Ovary (tissue), 9 donors: ENCODE results near the gene CERS4. TPM values are rescaled to one million over a fixed set of nuclear protein-coding genes. Genes with fewer than 3 reads are reported as not detected.

ENCODE experiments used
- DNase-seq, 5 donors: peaks; one replicate each; pipeline ENCODE4 v3.0.0-alpha.2; 2019 to 2020
- H3K27ac ChIP-seq, 2 donors: fragments of 200-600 bp; one replicate each; pipeline versions ENCODE4 v1.5.1 to v1.8.0; 2019 to 2022
- H3K27me3 ChIP-seq: fragments of 200-600 bp; one replicate; pipeline ENCODE4 v1.8.0; 2022
- H3K36me3 ChIP-seq: fragments of 200-600 bp; sonication (generic); one replicate; pipeline ENCODE4 v1.5.1; 2019
- H3K4me1 ChIP-seq: one replicate; pipeline ENCODE4 v1.8.1; 2013; ENCODE audit warnings: mild to moderate bottlenecking, moderate library complexity; ENCODE audit not compliant: insufficient read depth
- H3K4me3 ChIP-seq: fragments of 200-600 bp; sonication (generic); one replicate; pipeline ENCODE4 v1.5.1; 2017
- H3K9me3 ChIP-seq, 2 donors: fragments of 200-600 bp in 1 of 2; sonication (generic) in 1 of 2; one replicate each; pipeline versions ENCODE4 v1.5.1 to v1.8.1; 2013 to 2019; ENCODE audit warnings: mild to moderate bottlenecking in 1 of 2, moderate library complexity in 1 of 2
- CTCF ChIP-seq, 3 donors: fragments of 450-650 bp in 2 of 3; fragments of 200-600 bp in 1 of 3; IDR thresholded peaks; one replicate each; pipeline versions ENCODE4 v1.5.1 to v1.8.0; 2016 to 2022; ENCODE audit warnings: antibody characterized with exemption in 3 of 3, mild to moderate bottlenecking in 1 of 3
- EP300 ChIP-seq: sonication (generic); formaldehyde crosslinking; IDR thresholded peaks from one replicate; pipeline ENCODE4 v1.6.1; 2017; ENCODE audit warnings: antibody characterized with exemption
- POLR2A ChIP-seq: fragments of 450-650 bp; IDR thresholded peaks from one replicate; pipeline ENCODE4 v1.6.1; 2017; ENCODE audit warnings: antibody characterized with exemption, mild to moderate bottlenecking, moderate library complexity
- WGBS, 3 donors: extraction: QIAGEN DNeasy Blood & Tissue Kit in 1 of 3; methylation state at CpG; one replicate each; pipeline versions ENCODE4 v1.1.5 to v1.1.7; 2013 to 2017; 5-methylcytosine and 5-hydroxymethylcytosine counted together
- intact Hi-C, 4 donors: fragments of 100-400 bp; cut with DNase I; formaldehyde crosslinking; loops; one replicate each; pipeline versions ENCODE4 v1.11.0 to v1.15.1; 2022 to 2023
- polyA plus RNA-seq, 2 donors: library from polyadenylated mRNA; stranded (reverse); fragments of 200-250 nt in 1 of 2; fragments of 350-450 nt in 1 of 2; fragmentation: Illumina TruSeq in 1 of 2; extraction: RNeasy Lipid Tissue Mini Kit (QIAGEN cat#74804) in 1 of 2; gene quantifications; one replicate each; pipeline ENCODE4 v1.2.3, GENCODE V29; 2013 to 2014
- total RNA-seq, 7 donors: library from RNA; depleted of rRNA in 2 of 7; stranded (reverse); fragments of >200 nt in 2 of 7; fragmentation: NEBNext Ultra II Directional in 3 of 7; extraction: Animal tissue kit (Norgen Biotek cat#: 25700) in 3 of 7; gene quantifications; one replicate each; pipeline versions ENCODE4 v1.1.0 to v1.2.4, GENCODE V29; 2016 to 2023
- donor health status: DM: no; HTN: no; CAD: no; lungs with moderate emphysema.
- donor health status: DM: no; HTN: no; CAD: no.
- donor health status: Bipolar disorder and iron deficiency.
- donor health status: DM: yes; HTN: yes; CAD: no.
- donor health status: DM: no; HTN: no; CAD: no.
- donor health status: DM: yes; HTN: yes; CAD: no.

The CERS4 gene
- total and polyA plus RNA-seq, 9 donors: 20.1 to 61.6 (median 42.5) TPM

GRCh38 chr19:8302357-8302691, 93.2 kb downstream of the CERS4 start:
- Histone ChIP-seq H3K9me3 (no peaks in the 10 kb centered on the region), H3K36me3 (no peaks in the 10 kb centered on the region), H3K4me3 (no peak overlapping the region), H3K27me3 (no peaks in the 10 kb centered on the region), H3K4me1 (peaks cover 1% of the 10 kb centered on the region), H3K27ac (no peak overlapping the region)
- TF ChIP-seq CTCF (IDR thresholded peaks at IDR 0.05) (no peak), EP300 (no peak), POLR2A (no peak)
- WGBS, 3 donors: 60 to 67% (median 64%) methylated on average over 10 to 11 of the region's 11 CpGs
- DNase-seq: peak in 4 of 5 donors; percentile 5 to 36 (median 18)
- intact Hi-C loops: no loop called here

GRCh38 chr19:8302734-8303133, 93.6 kb downstream of the CERS4 start:
- peak in 3 of 5 donors; percentile 5 to 20 (median 13) for DNase-seq
- intact Hi-C loops: no loop called here

GRCh38 chr19:8304841-8305621, 95.9 kb downstream of the CERS4 start:
- Histone ChIP-seq H3K27me3 (no peaks in the 10 kb centered on the region), H3K4me3 (no peak overlapping the region), H3K9me3 (no peaks in the 10 kb centered on the region), H3K4me1 (peaks cover 7% of the 10 kb centered on the region), H3K36me3 (no peaks in the 10 kb centered on the region), H3K27ac (no peak overlapping the region)
- TF ChIP-seq CTCF (IDR thresholded peaks at IDR 0.05): no peak
- TF ChIP-seq POLR2A: no peak
- TF ChIP-seq EP300: no peak
- intact Hi-C loops: no loop called here
- WGBS, 3 donors: 78 to 82% (median 79%) methylated on average over 33 of the region's 33 CpGs
- DNase-seq: peak in 4 of 5 donors; percentile 10 to 56 (median 27)

More at GRCh38 chr19:8302734-8303133, 93.6 kb downstream of the CERS4 start:
- no peak overlapping the region for H3K4me3 ChIP-seq
- no peak overlapping the region for H3K27ac ChIP-seq
- no peaks in the 10 kb centered on the region for H3K27me3 ChIP-seq
- H3K36me3 ChIP-seq: no peaks in the 10 kb centered on the region
- WGBS, 3 donors: 70 to 72% (median 72%) methylated on average over 7 of the region's 7 CpGs
- no peaks in the 10 kb centered on the region for H3K9me3 ChIP-seq
- no peak for TF ChIP-seq POLR2A
- TF ChIP-seq EP300: no peak
- TF ChIP-seq CTCF (IDR thresholded peaks at IDR 0.05): no peak
- peaks cover 5% of the 10 kb centered on the region for H3K4me1 ChIP-seq

- Histone ChIP-seq H3K4me1 (peaks cover 7% of the 10 kb centered on the region), H3K36me3 (no peaks in the 10 kb centered on the region), H3K27me3 (no peaks in the 10 kb centered on the region), H3K4me3 (no peak overlapping the region), H3K9me3 (no peaks in the 10 kb centered on the region), H3K27ac (no peak overlapping the region)
- 68 to 94% (median 77%) methylated on average over 4 of the region's 4 CpGs for WGBS, 3 donors
- peak in 4 of 5 donors; percentile 4 to 17 (median 13) for DNase-seq
- no peak for TF ChIP-seq POLR2A
- no peak for TF ChIP-seq EP300
- TF ChIP-seq CTCF (IDR thresholded peaks at IDR 0.05): no peak
- intact Hi-C loops: no loop called here
Measured at GRCh38 chr19:8305798-8306197, 96.6 kb downstream of the CERS4 start.
